NCI-H146 (cell line): ENCODE data around the gene CFAP77.

Experiments
- DNase-seq: peaks from one replicate; lab custom pipeline; 2025; lab: John Stamatoyannopoulos, UW

Gene CFAP77

DNA sequence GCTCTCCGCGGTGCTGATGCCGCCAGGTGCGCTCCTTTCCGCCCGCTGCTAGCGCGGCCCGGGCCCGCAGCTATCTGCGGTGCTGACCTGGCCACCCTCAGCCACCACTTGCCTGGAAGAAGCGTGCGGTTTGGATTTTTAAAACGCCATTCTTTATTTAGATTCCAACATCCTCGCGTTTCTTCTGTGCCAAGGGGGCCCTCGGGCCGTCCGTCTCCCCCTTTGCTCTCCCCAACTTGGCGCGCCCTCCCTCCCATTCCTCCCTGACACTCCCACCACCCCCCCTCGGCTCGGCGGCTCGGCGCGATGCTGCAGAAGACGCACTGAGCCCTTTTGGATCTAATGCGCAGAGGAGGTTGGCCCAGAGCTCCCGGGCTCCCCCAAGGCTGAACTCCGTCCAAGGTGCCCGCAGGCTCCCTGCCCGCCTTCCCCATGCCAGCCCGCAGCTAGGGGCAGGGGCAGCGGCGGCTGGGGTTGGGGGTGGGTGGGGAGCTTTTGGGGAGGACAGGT lies 172.3 kb downstream of the CFAP77 start, which contains the start of gene BARHL1:
Gene BARHL1 (plus strand): TSS at position 331 of the 510 bp plus-strand sequence. CDS start 192 bp downstream, outside the sequence.
- DNase-seq: no peak

DNA sequence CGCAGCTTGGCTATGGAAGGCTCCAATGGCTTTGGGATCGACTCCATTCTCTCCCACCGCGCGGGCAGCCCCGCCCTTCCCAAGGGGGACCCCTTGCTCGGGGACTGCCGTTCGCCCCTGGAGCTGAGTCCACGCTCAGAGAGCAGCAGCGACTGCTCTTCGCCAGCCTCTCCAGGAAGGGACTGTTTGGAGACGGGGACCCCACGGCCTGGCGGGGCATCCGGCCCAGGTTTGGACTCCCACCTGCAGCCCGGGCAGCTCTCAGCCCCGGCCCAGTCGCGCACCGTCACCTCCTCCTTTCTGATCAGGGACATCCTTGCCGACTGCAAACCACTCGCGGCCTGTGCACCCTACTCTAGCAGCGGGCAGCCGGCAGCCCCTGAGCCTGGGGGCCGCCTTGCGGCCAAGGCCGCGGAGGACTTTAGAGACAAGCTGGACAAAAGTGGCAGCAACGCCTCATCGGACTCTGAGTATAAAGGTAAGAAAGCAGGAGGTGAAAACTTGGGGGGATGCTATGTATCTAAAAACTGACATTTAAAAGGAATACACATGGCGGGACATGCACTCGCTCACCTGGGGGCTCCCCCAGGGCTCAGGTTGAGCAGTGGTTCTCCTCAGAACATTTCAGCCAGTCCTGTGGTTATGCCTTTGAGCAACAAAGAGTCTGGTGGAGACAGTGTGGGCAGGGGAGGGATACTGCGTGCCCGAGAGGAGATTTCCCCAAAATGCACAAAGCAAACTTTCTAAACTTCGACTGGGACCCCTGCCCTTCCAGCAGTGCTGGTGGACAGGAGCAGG lies 173.0 kb downstream of the CFAP77 start:
- no peak for DNase-seq

GRCh38 chr9:132583584-132584304 lies 173.7 kb downstream of the CFAP77 start:
- no peak for DNase-seq

- DNase-seq: no peak
Measured at GRCh38 chr9:132584601-132585560, 174.9 kb downstream of the CFAP77 start.

GRCh38 chr9:132585954-132586829 lies 176.2 kb downstream of the CFAP77 start:
- DNase-seq: no peak

- DNase-seq: no peak
Measured at GRCh38 chr9:132586830-132587591, 177.0 kb downstream of the CFAP77 start.

- DNase-seq: no peak
Measured at GRCh38 chr9:132587592-132587955, 177.6 kb downstream of the CFAP77 start.

DNA sequence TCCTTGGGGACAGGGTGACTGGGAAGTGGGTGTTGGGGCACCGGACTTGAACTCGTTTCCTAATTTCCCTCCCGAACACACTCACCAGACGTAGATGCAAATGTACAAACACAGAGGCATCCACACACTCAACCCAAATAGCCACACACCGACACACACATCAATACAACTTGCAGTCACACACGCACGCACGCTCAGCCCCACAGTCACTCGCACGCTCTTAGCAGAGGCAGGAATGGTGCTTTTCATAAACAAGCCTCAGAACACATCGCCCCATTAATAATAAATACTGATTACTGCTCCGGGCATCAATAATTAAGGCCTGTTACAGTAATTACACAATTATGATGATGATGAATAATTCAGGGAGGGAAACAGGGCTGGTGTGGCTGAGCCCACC lies 178.1 kb downstream of the CFAP77 start:
- DNase-seq: no peak

GRCh38 chr9:132588501-132589147 lies 178.6 kb downstream of the CFAP77 start:
- DNase-seq: no peak

DNA sequence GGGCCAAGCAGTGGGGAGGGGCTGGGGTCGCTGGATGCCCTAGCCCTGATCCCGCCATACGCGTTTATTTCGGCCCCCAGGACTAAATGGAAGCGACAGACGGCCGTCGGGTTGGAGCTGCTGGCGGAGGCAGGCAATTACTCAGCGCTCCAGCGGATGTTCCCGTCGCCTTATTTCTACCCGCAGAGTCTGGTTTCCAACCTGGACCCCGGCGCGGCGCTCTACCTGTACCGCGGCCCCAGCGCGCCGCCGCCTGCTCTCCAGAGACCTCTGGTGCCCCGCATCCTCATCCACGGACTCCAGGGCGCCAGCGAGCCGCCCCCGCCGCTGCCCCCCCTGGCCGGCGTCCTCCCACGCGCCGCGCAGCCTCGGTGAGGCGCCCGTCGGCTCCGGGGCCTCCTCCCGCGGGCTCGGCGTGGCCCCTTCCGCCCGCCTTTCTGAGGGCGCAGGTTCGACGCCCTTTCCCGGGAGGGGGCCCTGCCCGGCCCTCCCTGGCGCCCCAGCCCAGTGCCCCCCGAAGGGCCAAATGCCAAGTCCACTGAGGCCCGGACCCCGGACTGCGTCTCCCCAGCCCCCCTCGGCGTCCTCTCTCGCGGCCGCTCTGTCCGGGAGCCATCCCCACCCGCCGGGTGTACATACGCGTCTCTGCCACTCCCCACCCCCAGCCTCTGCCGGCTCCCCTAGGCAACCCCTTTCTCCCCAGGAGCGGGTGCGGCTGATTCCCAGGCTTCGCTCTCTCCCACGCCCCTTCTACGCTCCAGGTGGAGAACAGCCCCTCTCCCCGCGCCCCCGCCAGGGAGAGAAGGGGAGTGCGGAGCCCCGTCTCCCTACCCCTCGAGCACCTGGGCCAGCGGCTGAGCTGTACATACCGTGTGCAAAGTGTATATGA lies 179.4 kb downstream of the CFAP77 start:
- DNase-seq: no peak

GRCh38 chr9:132590037-132590317 lies 180.0 kb downstream of the CFAP77 start:
- DNase-seq: no peak

- DNase-seq: no peak
Measured at GRCh38 chr9:132590318-132591182, 180.5 kb downstream of the CFAP77 start.

GRCh38 chr9:132591244-132591643 lies 181.2 kb downstream of the CFAP77 start:
- no peak for DNase-seq

DNA sequence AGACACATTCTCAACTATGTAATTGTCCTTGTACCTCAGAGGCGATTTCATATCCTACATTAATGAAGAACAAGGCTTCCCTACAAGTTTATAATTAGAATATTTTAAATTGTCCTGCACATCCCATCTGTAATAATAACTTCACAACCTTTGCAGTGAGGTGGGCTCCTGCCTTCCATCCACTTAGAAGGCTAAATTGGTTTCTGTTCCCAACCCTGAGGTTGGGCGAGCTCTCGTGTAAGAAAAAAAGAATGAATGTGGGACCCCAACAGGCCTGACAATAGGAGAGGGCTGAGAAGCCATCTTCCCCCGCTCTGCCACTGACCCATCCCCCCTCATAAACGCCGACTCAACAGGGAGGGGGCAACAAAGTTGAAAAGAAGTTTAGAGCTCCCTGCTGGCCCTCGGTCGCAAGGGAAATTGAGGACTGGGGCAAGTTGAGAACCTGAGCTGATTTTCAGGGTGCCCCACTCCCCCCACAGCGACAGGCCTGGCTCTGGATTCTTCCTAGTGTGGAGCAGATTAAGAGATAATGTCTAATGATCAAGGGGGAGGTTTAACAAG lies 181.8 kb downstream of the CFAP77 start:
- DNase-seq: no peak

DNA sequence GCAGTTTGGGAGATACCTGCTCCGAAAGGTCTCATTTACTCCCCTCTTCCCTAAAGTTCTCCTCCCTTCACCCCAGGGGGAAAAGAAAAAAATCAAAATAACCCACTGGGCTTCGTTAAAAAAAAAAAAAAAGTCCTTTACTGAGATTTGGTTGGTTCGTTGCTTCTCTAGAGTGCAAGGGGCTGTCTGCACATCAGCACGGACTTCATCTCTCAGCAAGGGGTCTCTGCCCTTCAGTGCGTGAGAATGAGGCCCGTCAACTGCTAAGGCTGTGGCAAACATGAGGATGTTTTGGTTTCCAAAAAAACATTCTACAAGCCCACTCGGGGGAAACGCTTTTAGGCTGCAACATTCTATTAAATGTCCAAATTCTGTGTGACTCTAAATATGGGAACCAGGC lies 182.4 kb downstream of the CFAP77 start:
- no peak for DNase-seq

DNA sequence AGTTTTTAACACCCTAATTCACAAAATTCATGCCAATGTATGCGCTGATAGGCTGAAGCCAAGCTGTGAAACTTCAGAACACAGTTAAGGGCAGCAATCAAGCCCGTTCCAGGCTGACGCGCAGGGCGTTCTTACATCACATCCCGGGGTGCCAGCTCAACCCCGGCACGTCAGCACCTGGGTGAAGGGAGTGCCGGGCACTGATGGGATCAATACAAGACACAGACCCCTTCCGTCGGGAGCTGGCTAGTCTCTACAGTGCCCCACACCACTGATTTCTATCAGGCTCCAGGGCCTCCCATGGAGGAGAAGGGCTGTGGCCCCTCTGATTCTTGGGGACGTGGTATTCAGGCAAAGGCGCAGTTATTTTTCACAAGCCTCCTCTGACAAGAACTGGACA lies 184.4 kb downstream of the CFAP77 start:
- no peak for DNase-seq

- no peak for DNase-seq
Measured at GRCh38 chr9:132595319-132595718, 185.3 kb downstream of the CFAP77 start.

- DNase-seq: no peak
Measured at GRCh38 chr9:132596200-132596599, 186.2 kb downstream of the CFAP77 start.
